ENCODE measurements around the gene ADGRL1.

DNA sequence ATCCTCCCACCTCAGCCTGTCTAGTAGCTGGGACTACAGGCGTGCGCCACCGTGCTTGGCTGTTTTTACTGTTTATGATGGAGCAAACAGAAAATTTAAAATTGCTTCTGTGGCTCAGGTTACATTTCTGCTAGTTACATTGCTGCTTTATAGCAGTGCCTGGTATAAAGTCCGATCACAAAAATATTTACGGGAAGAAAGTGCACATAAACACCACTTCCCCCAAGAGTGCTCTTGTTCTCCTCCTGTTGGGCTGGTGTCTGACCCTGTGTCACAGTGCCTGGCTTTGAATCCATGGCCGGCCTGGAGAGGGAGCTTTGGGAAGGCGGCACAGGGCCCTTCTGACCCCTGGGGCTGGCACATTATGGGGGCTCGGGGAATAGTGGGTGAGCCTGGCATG is 100.3 kb downstream of the ADGRL1 start:
- TF ChIP-seq, protein P1, sequence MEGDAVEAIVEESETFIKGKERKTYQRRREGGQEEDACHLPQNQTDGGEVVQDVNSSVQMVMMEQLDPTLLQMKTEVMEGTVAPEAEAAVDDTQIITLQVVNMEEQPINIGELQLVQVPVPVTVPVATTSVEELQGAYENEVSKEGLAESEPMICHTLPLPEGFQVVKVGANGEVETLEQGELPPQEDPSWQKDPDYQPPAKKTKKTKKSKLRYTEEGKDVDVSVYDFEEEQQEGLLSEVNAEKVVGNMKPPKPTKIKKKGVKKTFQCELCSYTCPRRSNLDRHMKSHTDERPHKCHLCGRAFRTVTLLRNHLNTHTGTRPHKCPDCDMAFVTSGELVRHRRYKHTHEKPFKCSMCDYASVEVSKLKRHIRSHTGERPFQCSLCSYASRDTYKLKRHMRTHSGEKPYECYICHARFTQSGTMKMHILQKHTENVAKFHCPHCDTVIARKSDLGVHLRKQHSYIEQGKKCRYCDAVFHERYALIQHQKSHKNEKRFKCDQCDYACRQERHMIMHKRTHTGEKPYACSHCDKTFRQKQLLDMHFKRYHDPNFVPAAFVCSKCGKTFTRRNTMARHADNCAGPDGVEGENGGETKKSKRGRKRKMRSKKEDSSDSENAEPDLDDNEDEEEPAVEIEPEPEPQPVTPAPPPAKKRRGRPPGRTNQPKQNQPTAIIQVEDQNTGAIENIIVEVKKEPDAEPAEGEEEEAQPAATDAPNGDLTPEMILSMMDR (IDR thresholded peaks at IDR 0.05) = no peak
- no peak for TF ChIP-seq POLR2AphosphoS5 (IDR thresholded peaks at IDR 0.05)
